NCI-H146 (cell line): ENCODE data around the gene RNASE8.

Experiments used
- DNase-seq: peaks from one replicate; lab custom pipeline; 2025; lab: John Stamatoyannopoulos, UW

RNASE8 gene

GRCh38 chr14:21092273-21093011, 34.8 kb downstream of the RNASE8 start:
- DNase-seq: peak; percentile 31

- no peak for DNase-seq
Measured at GRCh38 chr14:21093018-21093417, 35.4 kb downstream of the RNASE8 start.

GRCh38 chr14:21093769-21094681, 36.4 kb downstream of the RNASE8 start:
- no peak for DNase-seq

- DNase-seq: no peak
Measured at GRCh38 chr14:21095430-21096205, 38.0 kb downstream of the RNASE8 start.

GRCh38 chr14:21096438-21096837, 38.8 kb downstream of the RNASE8 start:
- DNase-seq: peak; percentile 55

GRCh38 chr14:21096978-21097635, 39.5 kb downstream of the RNASE8 start:
- peak; percentile 42 for DNase-seq

- peak; percentile 58 for DNase-seq
Measured at GRCh38 chr14:21097636-21098075, 40.0 kb downstream of the RNASE8 start.

- peak; percentile 75 for DNase-seq
Measured at GRCh38 chr14:21098076-21098891, 40.7 kb downstream of the RNASE8 start, which contains the start of gene ZNF219. Gene ZNF219 (minus strand): TSS chr14:21098655. CDS start chr14:21093591, 5,064 bp downstream.

GRCh38 chr14:21098892-21099595, 41.4 kb downstream of the RNASE8 start:
- no peak for DNase-seq

GRCh38 chr14:21099596-21099985, 42.0 kb downstream of the RNASE8 start:
- no peak for DNase-seq

GRCh38 chr14:21100931-21101330, 43.3 kb downstream of the RNASE8 start, which contains the start of gene TMEM253:
Gene TMEM253 (plus strand): TSS chr14:21101066. CDS start chr14:21101344, 278 bp downstream.
- no peak for DNase-seq

- no peak for DNase-seq
Measured at GRCh38 chr14:21101802-21102413, 44.3 kb downstream of the RNASE8 start.

GRCh38 chr14:21102521-21103410, 45.1 kb downstream of the RNASE8 start:
- DNase-seq: peak; percentile 59

GRCh38 chr14:21103411-21103709, 45.7 kb downstream of the RNASE8 start:
- DNase-seq: no peak

GRCh38 chr14:21103710-21104447, 46.3 kb downstream of the RNASE8 start:
- peak; percentile 97 for DNase-seq

GRCh38 chr14:21104448-21105060, 46.9 kb downstream of the RNASE8 start:
- DNase-seq: peak; percentile 76

GRCh38 chr14:21105095-21105494, 47.5 kb downstream of the RNASE8 start:
- no peak for DNase-seq

- DNase-seq: no peak
Measured at GRCh38 chr14:21106176-21106497, 48.5 kb downstream of the RNASE8 start.
